Liver (tissue), 2 donors: Measurements from ENCODE around the gene KRT84.

Experiments
- TF ChIP-seq, protein P1 (sequence below): IDR thresholded peaks from 2 replicates; pipeline ENCODE4 v1.6.1; 2016; ENCODE audit warnings: antibody characterized with exemption
- TF ChIP-seq, protein P2 (sequence below): fragments of 150-350 bp; IDR thresholded peaks from 2 replicates; pipeline ENCODE4 v1.5.1; 2017; ENCODE audit warnings: improper control_type of control experiment, low read depth, low read length; ENCODE audit not compliant: missing input control
- donor health status: healthy.

DNA sequence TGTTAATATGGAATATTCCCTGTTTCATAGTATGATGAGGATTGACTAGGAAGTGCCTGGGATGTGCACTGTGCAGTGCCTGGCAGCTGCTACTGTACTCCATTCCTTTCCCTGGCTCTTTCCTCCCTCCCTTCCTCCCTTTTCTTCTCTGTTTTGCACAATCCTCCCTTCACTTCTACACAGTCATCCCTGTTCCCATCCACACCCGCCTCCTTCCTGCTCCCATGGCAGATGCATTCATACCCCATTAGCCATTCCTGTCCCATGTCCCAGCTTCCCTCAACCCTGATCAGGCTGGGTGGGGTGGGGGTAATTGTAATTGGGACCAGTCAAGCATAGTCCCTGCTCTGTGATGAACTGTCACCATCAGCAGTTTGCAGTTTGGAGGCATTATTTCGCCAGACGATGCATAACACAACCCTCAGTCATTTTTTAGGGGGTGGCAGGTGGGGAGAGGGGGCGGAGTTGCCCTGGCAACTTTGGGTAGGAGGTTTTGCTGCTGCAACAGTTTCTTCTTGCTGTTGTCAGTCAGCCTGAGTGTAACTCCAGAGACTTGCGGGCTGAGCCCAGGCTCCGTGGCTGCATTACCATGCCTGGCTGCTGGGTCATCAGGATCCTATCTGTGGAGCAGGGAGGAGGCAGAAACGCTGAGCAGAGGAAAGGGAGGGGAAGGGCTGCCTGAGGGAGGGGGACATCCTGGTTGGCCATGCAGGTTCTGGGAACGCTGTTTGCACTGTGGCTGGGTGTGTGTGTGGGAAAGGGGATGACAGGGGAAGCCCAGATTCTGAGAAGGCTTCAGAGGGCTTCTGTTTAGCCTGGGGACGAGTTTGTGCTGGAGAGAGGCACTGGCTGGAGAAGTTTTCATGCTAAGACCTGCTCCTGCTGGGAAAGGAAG lies 4.1 kb upstream of the KRT84 start:
- TF ChIP-seq, protein P1, sequence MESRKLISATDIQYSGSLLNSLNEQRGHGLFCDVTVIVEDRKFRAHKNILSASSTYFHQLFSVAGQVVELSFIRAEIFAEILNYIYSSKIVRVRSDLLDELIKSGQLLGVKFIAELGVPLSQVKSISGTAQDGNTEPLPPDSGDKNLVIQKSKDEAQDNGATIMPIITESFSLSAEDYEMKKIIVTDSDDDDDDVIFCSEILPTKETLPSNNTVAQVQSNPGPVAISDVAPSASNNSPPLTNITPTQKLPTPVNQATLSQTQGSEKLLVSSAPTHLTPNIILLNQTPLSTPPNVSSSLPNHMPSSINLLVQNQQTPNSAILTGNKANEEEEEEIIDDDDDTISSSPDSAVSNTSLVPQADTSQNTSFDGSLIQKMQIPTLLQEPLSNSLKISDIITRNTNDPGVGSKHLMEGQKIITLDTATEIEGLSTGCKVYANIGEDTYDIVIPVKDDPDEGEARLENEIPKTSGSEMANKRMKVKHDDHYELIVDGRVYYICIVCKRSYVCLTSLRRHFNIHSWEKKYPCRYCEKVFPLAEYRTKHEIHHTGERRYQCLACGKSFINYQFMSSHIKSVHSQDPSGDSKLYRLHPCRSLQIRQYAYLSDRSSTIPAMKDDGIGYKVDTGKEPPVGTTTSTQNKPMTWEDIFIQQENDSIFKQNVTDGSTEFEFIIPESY: no peak
- TF ChIP-seq, protein P2, sequence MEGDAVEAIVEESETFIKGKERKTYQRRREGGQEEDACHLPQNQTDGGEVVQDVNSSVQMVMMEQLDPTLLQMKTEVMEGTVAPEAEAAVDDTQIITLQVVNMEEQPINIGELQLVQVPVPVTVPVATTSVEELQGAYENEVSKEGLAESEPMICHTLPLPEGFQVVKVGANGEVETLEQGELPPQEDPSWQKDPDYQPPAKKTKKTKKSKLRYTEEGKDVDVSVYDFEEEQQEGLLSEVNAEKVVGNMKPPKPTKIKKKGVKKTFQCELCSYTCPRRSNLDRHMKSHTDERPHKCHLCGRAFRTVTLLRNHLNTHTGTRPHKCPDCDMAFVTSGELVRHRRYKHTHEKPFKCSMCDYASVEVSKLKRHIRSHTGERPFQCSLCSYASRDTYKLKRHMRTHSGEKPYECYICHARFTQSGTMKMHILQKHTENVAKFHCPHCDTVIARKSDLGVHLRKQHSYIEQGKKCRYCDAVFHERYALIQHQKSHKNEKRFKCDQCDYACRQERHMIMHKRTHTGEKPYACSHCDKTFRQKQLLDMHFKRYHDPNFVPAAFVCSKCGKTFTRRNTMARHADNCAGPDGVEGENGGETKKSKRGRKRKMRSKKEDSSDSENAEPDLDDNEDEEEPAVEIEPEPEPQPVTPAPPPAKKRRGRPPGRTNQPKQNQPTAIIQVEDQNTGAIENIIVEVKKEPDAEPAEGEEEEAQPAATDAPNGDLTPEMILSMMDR: no peak
